Liver (tissue), 3 donors: ENCODE results near the gene LILRB2.

Experiments used
- ATF3 ChIP-seq: IDR thresholded peaks from 2 replicates; pipeline ENCODE4 v1.6.1; 2016; ENCODE audit warnings: antibody characterized with exemption
- EGR1 ChIP-seq, 2 donors: IDR thresholded peaks; 2 replicates each; pipeline ENCODE4 v1.6.1; 2016 to 2018; ENCODE audit warnings: antibody characterized with exemption in 2 of 2, low read depth in 2 of 2
- GABPA ChIP-seq, 2 donors: IDR thresholded peaks in 1 of 2; conservative IDR thresholded peaks in 1 of 2; 2 replicates each; pipeline ENCODE4 v1.6.1; 2016; ENCODE audit warnings: antibody characterized with exemption in 2 of 2, mild to moderate bottlenecking in 1 of 2, moderate library complexity in 1 of 2
- HNF4G ChIP-seq: IDR thresholded peaks from 2 replicates; pipeline ENCODE4 v1.6.1; 2016; ENCODE audit warnings: antibody characterized with exemption
- JUND ChIP-seq, 2 donors: IDR thresholded peaks; 2 replicates each; pipeline ENCODE4 v1.6.1; 2016; ENCODE audit warnings: antibody characterized with exemption in 2 of 2
- MAX ChIP-seq: IDR thresholded peaks from 2 replicates; pipeline ENCODE4 v1.6.1; 2016; ENCODE audit warnings: antibody characterized with exemption
- RAD21 ChIP-seq, 2 donors: IDR thresholded peaks; 2 replicates each; pipeline ENCODE4 v1.6.1; 2016; ENCODE audit warnings: antibody characterized with exemption in 2 of 2, mild to moderate bottlenecking in 2 of 2
- RXRA ChIP-seq, 2 donors: IDR thresholded peaks; 2 replicates each; pipeline ENCODE4 v1.6.1; 2017 to 2018; ENCODE audit warnings: antibody characterized with exemption in 2 of 2, mild to moderate bottlenecking in 1 of 2
- SP1 ChIP-seq: IDR thresholded peaks from 2 replicates; pipeline ENCODE4 v1.6.1; 2018; ENCODE audit warnings: antibody characterized with exemption, mild to moderate bottlenecking
- TAF1 ChIP-seq: conservative IDR thresholded peaks from 2 replicates; pipeline ENCODE4 v1.6.1; 2016; ENCODE audit warnings: antibody characterized with exemption, mild to moderate bottlenecking
- YY1 ChIP-seq: IDR thresholded peaks from 2 replicates; pipeline ENCODE4 v1.6.1; 2016; ENCODE audit warnings: antibody characterized with exemption, mild to moderate bottlenecking
- TF ChIP-seq, protein P1 (sequence below): fragments of 150-350 bp; IDR thresholded peaks from 2 replicates; pipeline ENCODE4 v1.5.1; 2017; ENCODE audit warnings: improper control_type of control experiment, low read depth, low read length; ENCODE audit not compliant: missing input control
- TF ChIP-seq, protein P2 (sequence below): IDR thresholded peaks from 2 replicates; pipeline ENCODE4 v1.6.1; 2016; ENCODE audit warnings: antibody characterized with exemption
- donor health status: healthy.
- donor health status: healthy.

- no peak for TF ChIP-seq JUND (IDR thresholded peaks at IDR 0.05)
- TF ChIP-seq, protein P1, sequence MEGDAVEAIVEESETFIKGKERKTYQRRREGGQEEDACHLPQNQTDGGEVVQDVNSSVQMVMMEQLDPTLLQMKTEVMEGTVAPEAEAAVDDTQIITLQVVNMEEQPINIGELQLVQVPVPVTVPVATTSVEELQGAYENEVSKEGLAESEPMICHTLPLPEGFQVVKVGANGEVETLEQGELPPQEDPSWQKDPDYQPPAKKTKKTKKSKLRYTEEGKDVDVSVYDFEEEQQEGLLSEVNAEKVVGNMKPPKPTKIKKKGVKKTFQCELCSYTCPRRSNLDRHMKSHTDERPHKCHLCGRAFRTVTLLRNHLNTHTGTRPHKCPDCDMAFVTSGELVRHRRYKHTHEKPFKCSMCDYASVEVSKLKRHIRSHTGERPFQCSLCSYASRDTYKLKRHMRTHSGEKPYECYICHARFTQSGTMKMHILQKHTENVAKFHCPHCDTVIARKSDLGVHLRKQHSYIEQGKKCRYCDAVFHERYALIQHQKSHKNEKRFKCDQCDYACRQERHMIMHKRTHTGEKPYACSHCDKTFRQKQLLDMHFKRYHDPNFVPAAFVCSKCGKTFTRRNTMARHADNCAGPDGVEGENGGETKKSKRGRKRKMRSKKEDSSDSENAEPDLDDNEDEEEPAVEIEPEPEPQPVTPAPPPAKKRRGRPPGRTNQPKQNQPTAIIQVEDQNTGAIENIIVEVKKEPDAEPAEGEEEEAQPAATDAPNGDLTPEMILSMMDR = no peak
- TF ChIP-seq TAF1 = no peak
- TF ChIP-seq MAX = no peak
- no peak for TF ChIP-seq SP1
- TF ChIP-seq GABPA (IDR thresholded peaks at IDR 0.05 in 1 of 2, conservative IDR thresholded peaks at IDR 0.05 in 1 of 2) = no peak
- no peak for TF ChIP-seq RXRA (IDR thresholded peaks at IDR 0.05)
- TF ChIP-seq RAD21 (IDR thresholded peaks at IDR 0.05) = no peak
- no peak for TF ChIP-seq EGR1 (IDR thresholded peaks at IDR 0.05; ENCODE audit: low read depth in 2 of 2)
- TF ChIP-seq, protein P2, sequence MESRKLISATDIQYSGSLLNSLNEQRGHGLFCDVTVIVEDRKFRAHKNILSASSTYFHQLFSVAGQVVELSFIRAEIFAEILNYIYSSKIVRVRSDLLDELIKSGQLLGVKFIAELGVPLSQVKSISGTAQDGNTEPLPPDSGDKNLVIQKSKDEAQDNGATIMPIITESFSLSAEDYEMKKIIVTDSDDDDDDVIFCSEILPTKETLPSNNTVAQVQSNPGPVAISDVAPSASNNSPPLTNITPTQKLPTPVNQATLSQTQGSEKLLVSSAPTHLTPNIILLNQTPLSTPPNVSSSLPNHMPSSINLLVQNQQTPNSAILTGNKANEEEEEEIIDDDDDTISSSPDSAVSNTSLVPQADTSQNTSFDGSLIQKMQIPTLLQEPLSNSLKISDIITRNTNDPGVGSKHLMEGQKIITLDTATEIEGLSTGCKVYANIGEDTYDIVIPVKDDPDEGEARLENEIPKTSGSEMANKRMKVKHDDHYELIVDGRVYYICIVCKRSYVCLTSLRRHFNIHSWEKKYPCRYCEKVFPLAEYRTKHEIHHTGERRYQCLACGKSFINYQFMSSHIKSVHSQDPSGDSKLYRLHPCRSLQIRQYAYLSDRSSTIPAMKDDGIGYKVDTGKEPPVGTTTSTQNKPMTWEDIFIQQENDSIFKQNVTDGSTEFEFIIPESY = no peak
- TF ChIP-seq YY1 = no peak
- TF ChIP-seq HNF4G = no peak
- no peak for TF ChIP-seq ATF3
Measured at GRCh38 chr19:54229146-54229545, 51.8 kb downstream of the LILRB2 start.
